Suprapubic skin (tissue), 4 donors: Measurements from ENCODE around the gene PSMG4.

Experiments used
- CTCF ChIP-seq, 2 donors: fragments of 200-600 bp in 1 of 2; fragments of 450-650 bp in 1 of 2; sonication (generic) in 1 of 2; IDR thresholded peaks; one replicate each; pipeline ENCODE4 v1.5.1; 2016 to 2019; ENCODE audit warnings: antibody characterized with exemption in 2 of 2, mild to moderate bottlenecking in 1 of 2, moderate library complexity in 1 of 2
- POLR2A ChIP-seq, 2 donors: fragments of 450-650 bp; IDR thresholded peaks; one replicate each; pipeline ENCODE4 v1.6.1; 2017; ENCODE audit warnings: antibody characterized with exemption in 2 of 2, mild to moderate bottlenecking in 2 of 2, moderate library complexity in 2 of 2
- POLR2AphosphoS5 ChIP-seq, 3 donors: sonication (generic); formaldehyde crosslinking; IDR thresholded peaks; one replicate each; pipeline ENCODE4 v1.6.1; 2017; ENCODE audit warnings: antibody characterized with exemption in 3 of 3

- no peak for TF ChIP-seq CTCF (IDR thresholded peaks at IDR 0.05)
- TF ChIP-seq POLR2AphosphoS5 (IDR thresholded peaks at IDR 0.05) = no peak
- TF ChIP-seq POLR2A (IDR thresholded peaks at IDR 0.05) = no peak
Measured at GRCh38 chr6:3237761-3238662, 20.7 kb upstream of the PSMG4 start.
